ENCODE data around the gene RSPH10B.
"Not testable (repeated sequence)": the region's sequence is repeated elsewhere in the genome, so short reads cannot be mapped to it uniquely, and the experiment has no call there.

The RSPH10B gene

GRCh38 chr7:5904726-5905125, 65.8 kb downstream of the RSPH10B start:
- POLR2A ChIA-PET; DNase-seq (ENCODE audit: extremely low spot score); CTCF ChIA-PET: not testable (repeated sequence)

DNA sequence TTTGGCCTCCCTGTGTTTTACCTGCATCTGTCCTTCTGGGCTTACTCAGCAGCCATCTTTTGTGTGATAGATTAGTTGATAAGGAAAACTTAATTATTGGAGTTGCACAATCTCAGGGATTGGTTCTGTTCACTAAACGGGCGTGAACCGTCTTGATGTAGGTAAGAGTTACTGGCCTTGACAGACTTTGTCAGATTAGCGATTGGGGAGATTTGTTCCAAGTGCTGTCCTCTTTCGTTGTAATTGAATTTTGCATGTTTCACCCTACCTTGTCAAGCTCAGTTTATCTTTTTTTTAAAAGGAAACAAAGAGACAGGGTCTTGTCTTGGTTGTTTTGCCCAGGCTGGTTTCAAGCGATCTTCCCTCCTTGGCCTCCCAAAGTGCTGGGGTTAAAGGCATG, 67.5 kb downstream of the RSPH10B start:
- DNase-seq (ENCODE audit: extremely low spot score); POLR2A ChIA-PET; CTCF ChIA-PET: not testable (repeated sequence)

GRCh38 chr7:5898480-5899224, 71.8 kb downstream of the RSPH10B start, which contains the start of gene CCZ1:
Gene CCZ1, plus strand, starts transcription at chr7:5898733. Its CDS starts 67 bp downstream, at chr7:5898800.
- TF ChIP-seq, protein P1, sequence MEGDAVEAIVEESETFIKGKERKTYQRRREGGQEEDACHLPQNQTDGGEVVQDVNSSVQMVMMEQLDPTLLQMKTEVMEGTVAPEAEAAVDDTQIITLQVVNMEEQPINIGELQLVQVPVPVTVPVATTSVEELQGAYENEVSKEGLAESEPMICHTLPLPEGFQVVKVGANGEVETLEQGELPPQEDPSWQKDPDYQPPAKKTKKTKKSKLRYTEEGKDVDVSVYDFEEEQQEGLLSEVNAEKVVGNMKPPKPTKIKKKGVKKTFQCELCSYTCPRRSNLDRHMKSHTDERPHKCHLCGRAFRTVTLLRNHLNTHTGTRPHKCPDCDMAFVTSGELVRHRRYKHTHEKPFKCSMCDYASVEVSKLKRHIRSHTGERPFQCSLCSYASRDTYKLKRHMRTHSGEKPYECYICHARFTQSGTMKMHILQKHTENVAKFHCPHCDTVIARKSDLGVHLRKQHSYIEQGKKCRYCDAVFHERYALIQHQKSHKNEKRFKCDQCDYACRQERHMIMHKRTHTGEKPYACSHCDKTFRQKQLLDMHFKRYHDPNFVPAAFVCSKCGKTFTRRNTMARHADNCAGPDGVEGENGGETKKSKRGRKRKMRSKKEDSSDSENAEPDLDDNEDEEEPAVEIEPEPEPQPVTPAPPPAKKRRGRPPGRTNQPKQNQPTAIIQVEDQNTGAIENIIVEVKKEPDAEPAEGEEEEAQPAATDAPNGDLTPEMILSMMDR (IDR thresholded peaks at IDR 0.05; ENCODE audit: control extremely low read depth, extremely low read depth, low read depth, missing control alignments) = peak; percentile 33
- CTCF ChIA-PET, POLR2A ChIA-PET: not testable (repeated sequence)
- peak; percentile 35 for DNase-seq (ENCODE audit: extremely low spot score)

DNA sequence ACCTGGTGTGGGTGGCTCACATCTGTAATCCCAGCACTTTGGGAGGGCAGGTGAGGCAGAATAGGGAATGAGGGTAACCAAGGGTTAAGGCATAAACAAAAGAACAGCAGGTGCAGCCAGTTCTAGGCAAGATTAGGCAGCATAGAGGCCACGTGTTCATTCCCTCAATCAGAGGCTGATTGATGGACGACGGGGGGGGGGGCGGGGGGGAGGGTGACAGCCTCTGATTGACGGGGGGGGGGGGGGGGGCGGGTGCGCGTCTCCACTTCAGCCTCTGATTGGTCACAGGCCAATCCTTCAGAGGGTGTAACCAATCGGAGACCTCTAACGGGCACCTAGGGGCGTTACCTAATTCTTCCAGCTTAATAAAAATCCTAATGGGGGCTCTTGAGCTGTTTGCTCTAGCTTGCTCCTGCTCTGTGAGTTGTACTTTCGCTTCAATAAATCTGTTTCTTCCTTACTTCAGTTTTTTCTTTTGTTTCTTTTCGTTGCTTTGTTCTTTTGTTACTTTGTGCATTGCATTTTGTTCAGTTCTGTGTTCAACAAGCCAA, 73.0 kb downstream of the RSPH10B start:
- DNase-seq (ENCODE audit: extremely low spot score); POLR2A ChIA-PET; CTCF ChIA-PET: not testable (repeated sequence)

DNA sequence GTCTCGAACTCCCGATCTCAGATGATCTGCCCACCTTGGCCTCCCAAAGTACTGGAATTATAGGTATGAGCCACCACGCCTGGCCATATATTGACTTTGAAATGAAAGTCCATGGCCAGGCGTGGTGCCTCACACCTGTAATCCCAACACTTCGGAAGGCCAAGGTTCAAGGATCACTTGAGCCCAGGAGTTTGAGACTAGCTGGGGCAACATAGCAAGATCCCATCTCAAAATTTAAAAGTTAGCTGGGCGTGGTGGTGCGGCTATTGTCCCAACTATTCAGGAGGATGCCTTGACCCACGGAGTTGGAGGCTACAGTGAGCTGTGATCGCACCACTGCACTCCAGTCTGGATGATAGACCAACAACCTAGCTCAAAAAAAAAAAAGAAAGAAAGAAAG, 78.0 kb downstream of the RSPH10B start:
- POLR2A ChIA-PET = no interaction called here
- CTCF ChIA-PET = no interaction called here
- TF ChIP-seq, protein P1 (IDR thresholded peaks at IDR 0.05; ENCODE audit: control extremely low read depth, extremely low read depth, low read depth, missing control alignments) = no peak

GRCh38 chr7:5890244-5890643, 80.2 kb downstream of the RSPH10B start:
- POLR2A ChIA-PET; DNase-seq (ENCODE audit: extremely low spot score); CTCF ChIA-PET: not testable (repeated sequence)

More for the DNA sequence above, 78.0 kb downstream of the RSPH10B start:
- DNase-seq (ENCODE audit: extremely low spot score) = no peak

GRCh38 chr7:5888021-5888420, 82.5 kb downstream of the RSPH10B start:
- CTCF ChIA-PET; POLR2A ChIA-PET; DNase-seq (ENCODE audit: extremely low spot score): not testable (repeated sequence)

- DNase-seq (ENCODE audit: extremely low spot score); CTCF ChIA-PET; POLR2A ChIA-PET: not testable (repeated sequence)
Observed at GRCh38 chr7:5884431-5884830, 86.1 kb downstream of the RSPH10B start.

DNA sequence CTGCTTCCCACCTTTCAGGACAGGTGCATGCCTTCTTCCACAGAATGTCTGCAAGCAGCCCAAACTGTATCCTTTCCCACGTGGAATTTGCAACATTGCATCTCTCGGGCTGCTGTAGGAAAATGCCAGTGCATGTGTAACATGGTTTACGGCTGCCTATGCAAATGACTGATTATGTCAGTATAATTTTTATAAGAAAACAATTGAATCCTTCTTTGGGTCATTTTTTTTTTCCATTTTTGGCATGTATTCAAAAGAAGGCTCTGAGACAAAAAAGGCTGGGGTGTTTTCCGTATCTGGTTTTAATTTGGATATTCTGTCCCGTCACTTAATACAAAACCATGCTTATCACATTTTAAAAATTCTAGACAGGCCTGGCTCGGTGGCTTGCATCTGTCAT, 90.4 kb downstream of the RSPH10B start:
- POLR2A ChIA-PET; DNase-seq (ENCODE audit: extremely low spot score): not testable (repeated sequence)
- CTCF ChIA-PET = interaction anchor here (1.8 kb wide), 1 partner anchor 11 kb away, joined by 4 read pairs; no protein-coding TSS in a partner anchor

- DNase-seq (ENCODE audit: extremely low spot score); POLR2A ChIA-PET: not testable (repeated sequence)
- CTCF ChIA-PET = interaction anchor here (1.8 kb wide), 1 partner anchor 11 kb away, joined by 4 read pairs; no protein-coding TSS in a partner anchor
Observed at GRCh38 chr7:5879591-5879990, 90.9 kb downstream of the RSPH10B start.

Data from GM10248 (cell line).